ENCODE data around the gene SLC38A9. TPM values are rescaled to one million over a fixed set of nuclear protein-coding genes. Genes with fewer than 3 reads are reported as not detected.

SLC38A9 gene
- total RNA-seq, 2 experiments from 2014 or later = 25.6 to 27.6 TPM

DNA sequence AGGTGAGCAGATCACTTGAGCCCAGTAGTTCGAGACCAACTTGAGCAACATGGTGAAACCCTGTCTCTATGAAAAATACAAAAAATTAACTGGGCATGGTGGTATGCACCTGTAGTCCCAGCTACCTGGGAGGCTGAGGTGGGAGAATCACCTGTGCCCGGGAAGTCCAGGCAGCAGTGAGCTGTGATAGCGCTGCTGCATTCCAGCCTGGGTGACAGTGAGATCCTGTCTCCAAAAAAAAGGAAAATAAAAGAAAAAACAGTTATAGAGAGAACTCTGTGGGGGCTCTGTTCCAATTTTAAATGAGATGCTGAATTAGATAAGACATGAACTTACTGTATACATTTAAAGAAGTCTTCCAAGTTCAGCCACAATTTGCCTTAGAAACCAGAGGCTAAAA is 44.2 kb downstream of the SLC38A9 start:
- H3K27me3 Mint-ChIP-seq = no peaks in the 10 kb centered on the region
- no peak for ATAC-seq (ENCODE audit: low read depth)
- POLR2A ChIA-PET = no interaction called here

DNA sequence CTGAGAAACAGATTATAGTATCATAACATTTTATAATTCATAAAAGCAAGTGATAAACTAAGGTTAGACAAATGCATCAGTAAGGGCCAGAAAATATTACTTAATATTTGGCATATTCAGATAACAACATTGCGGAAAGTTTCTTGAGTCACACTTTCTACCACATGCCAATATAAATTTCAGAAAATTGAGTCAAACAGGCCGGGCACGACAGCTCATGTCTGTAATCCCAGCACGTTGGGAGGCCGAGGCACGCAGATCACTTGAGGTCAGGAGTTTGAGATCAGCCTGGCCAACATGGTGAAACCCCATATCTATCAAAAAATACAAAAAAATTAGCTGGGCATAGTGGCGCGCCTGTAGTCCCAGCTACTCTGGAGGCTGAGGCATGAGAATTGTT is 47.1 kb downstream of the SLC38A9 start:
- Mint-ChIP-seq H3K27ac (no peak overlapping the region), H3K4me1 (peaks cover 5% of the 10 kb centered on the region), H3K4me3 (no peak overlapping the region), H3K9me3 (no peaks in the 10 kb centered on the region), H3K27me3 (no peaks in the 10 kb centered on the region), H3K36me3 (peaks cover 13% of the 10 kb centered on the region)
- no peak for ATAC-seq (ENCODE audit: low read depth)
- DNase-seq = no peak
- POLR2A ChIA-PET = interaction anchor here (0.6 kb wide), 1 partner anchor 74 kb away, joined by 3 read pairs; no protein-coding TSS in a partner anchor

More for the DNA sequence above, 44.2 kb downstream of the SLC38A9 start:
- H3K4me1 Mint-ChIP-seq = no peaks in the 10 kb centered on the region
- H3K4me3 Mint-ChIP-seq = no peak overlapping the region
- peaks cover 18% of the 10 kb centered on the region for H3K36me3 Mint-ChIP-seq
- H3K9me3 Mint-ChIP-seq = peaks cover 4% of the 10 kb centered on the region
- DNase-seq = no peak
- no peak overlapping the region for H3K27ac Mint-ChIP-seq

DNA sequence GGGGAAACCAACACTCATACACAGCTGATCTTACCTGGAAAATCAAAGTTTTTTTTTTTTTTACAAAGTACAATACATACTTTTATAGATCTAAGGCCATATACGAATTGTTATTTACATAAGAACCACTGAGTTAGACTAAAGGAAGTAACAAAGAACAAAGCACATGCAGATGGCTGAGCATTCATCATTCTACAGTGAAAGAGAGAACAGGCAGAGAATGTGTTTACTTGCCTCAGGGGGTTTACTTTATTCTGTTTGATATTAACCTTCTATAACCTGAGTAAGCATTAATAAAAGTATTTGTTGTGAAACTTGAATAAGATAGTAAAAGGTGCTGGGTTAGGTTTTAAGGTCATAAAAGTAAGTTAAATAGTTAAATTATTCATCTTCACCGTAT is 54.7 kb downstream of the SLC38A9 start:
- Mint-ChIP-seq H3K9me3 (no peaks in the 10 kb centered on the region), H3K27ac (no peak overlapping the region), H3K4me1 (peaks cover 5% of the 10 kb centered on the region), H3K36me3 (peaks cover 10% of the 10 kb centered on the region), H3K4me3 (no peak overlapping the region), H3K27me3 (no peaks in the 10 kb centered on the region)
- ATAC-seq (ENCODE audit: low read depth) = no peak
- POLR2A ChIA-PET = no interaction called here
- no peak for DNase-seq

DNA sequence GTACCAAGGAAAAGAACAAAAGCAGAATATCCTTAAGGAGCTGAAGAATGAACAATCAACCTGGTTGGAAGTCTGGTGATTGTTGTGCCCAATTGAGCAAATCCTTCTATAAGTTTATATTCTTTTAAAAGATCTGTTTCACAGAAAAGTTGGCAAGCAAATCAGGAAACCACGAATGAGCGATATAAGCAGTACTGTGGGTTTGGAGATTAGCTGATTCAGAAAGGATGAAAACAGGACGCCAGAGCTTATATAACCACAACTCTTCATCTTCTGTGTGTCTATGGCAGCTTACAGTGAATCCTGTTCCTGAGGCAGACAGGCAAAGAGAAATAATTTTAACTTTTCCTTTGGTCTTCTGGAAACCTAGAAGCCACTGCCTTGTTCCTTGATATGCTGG is 61.7 kb downstream of the SLC38A9 start:
- H3K4me3 Mint-ChIP-seq = peak overlapping the region; percentile 51
- peaks cover 43% of the 10 kb centered on the region for H3K36me3 Mint-ChIP-seq
- H3K27me3 Mint-ChIP-seq = no peaks in the 10 kb centered on the region
- H3K27ac Mint-ChIP-seq = peak overlapping the region; percentile 75
- no peak for DNase-seq
- peak; percentile 95 for ATAC-seq (ENCODE audit: low read depth)
- no peaks in the 10 kb centered on the region for H3K9me3 Mint-ChIP-seq
- peaks cover 21% of the 10 kb centered on the region for H3K4me1 Mint-ChIP-seq
- POLR2A ChIA-PET = interaction anchor here (0.5 kb wide), 1 partner anchor 258 kb away, joined by 4 read pairs; no protein-coding TSS in a partner anchor

DNA sequence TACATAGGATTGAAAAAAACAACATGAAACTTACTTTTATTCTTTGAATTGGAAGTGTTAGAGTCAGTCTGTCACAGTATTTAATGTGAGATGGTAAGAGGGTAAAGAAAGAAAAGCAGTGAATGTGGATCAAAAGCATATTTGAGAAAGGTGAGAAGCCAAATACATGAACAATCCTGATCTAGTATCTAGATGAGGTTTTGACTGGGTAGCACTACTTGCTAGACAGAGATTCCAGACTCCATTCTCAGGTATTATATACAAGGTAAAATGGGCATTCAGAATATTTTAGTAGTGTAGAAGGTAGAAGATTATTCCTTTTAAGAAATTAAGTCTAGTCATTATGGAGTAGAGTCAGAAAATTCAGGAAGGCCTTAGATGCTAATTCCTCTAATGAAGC is 62.2 kb downstream of the SLC38A9 start:
- DNase-seq (no peak), ATAC-seq (ENCODE audit: low read depth) (peak; percentile 13)
- POLR2A ChIA-PET = no interaction called here
- Mint-ChIP-seq H3K36me3 (peaks cover 47% of the 10 kb centered on the region), H3K4me1 (peaks cover 21% of the 10 kb centered on the region), H3K27me3 (no peaks in the 10 kb centered on the region), H3K4me3 (peak overlapping the region; percentile 51), H3K27ac (peak overlapping the region; percentile 75), H3K9me3 (no peaks in the 10 kb centered on the region)

DNA sequence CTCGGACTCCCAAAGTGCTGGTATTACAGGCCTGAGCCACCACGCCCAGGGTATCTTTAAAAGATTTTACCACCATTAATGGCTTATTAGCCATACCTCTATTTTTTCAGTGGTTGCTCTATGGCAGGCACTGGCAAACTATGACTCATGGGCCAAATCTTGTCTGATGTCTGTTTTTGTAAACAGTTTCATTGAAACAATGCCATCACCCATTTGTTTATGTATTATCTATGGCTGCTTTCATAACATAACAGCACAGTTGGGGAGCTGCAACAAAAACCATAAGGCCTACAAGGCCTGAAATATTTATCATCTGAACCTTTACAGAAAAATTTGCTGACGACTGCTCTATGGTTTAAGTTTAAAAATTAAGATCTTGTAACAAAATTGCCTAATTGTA is 66.8 kb downstream of the SLC38A9 start:
- H3K27ac Mint-ChIP-seq = no peak overlapping the region
- no peak for ATAC-seq (ENCODE audit: low read depth)
- peaks cover 50% of the 10 kb centered on the region for H3K36me3 Mint-ChIP-seq
- POLR2A ChIA-PET = no interaction called here
- peaks cover 11% of the 10 kb centered on the region for H3K4me1 Mint-ChIP-seq
- DNase-seq = no peak
- H3K9me3 Mint-ChIP-seq = no peaks in the 10 kb centered on the region
- H3K4me3 Mint-ChIP-seq = no peak overlapping the region
- H3K27me3 Mint-ChIP-seq = no peaks in the 10 kb centered on the region

DNA sequence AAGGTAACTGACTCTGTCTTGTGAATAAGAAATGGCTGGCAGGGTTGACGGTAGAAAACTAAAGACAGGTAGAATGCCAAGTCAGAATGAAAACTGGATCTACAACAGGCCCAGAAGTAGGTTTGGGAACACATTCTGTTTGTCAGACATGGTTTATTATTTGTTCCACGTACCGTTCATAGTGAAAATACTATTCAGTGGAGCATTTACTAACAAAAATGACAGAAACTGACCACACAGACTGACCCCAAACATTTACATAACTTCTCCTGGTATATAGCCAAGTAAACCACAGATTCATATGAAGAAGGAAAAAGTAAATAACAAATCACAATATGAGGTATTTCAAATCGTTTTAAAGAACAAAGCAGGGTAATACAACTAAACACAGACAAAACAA is 73.7 kb downstream of the SLC38A9 start:
- H3K27ac Mint-ChIP-seq = no peak overlapping the region
- H3K36me3 Mint-ChIP-seq = peaks cover 28% of the 10 kb centered on the region
- no peaks in the 10 kb centered on the region for H3K9me3 Mint-ChIP-seq
- no peaks in the 10 kb centered on the region for H3K27me3 Mint-ChIP-seq
- no peak overlapping the region for H3K4me3 Mint-ChIP-seq
- POLR2A ChIA-PET = no interaction called here
- DNase-seq (no peak), ATAC-seq (ENCODE audit: low read depth) (no peak)
- H3K4me1 Mint-ChIP-seq = peaks cover 10% of the 10 kb centered on the region

DNA sequence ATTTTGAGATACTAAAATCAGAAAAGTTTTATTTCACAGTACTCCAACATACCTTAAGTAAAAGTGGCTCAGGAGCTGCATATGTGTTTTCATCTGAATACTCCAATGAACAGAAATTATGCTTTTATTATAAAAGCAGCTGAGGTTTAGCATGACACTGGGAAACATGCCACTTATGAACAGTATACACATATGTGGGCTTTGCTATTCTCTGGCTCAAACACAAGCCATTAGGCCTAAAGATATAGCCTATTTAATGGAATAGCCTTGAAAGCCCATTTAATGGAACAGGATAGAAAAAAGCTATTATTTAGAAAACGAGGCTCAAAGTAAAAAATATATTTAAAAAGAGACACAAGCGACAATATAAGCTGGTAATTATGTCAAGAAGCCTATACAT is 74.1 kb downstream of the SLC38A9 start:
- ATAC-seq (ENCODE audit: low read depth) = no peak
- POLR2A ChIA-PET = no interaction called here
- H3K27me3 Mint-ChIP-seq = no peaks in the 10 kb centered on the region
- no peak overlapping the region for H3K4me3 Mint-ChIP-seq
- peaks cover 11% of the 10 kb centered on the region for H3K4me1 Mint-ChIP-seq
- no peaks in the 10 kb centered on the region for H3K9me3 Mint-ChIP-seq
- DNase-seq = no peak
- H3K27ac Mint-ChIP-seq = no peak overlapping the region
- peaks cover 27% of the 10 kb centered on the region for H3K36me3 Mint-ChIP-seq

DNA sequence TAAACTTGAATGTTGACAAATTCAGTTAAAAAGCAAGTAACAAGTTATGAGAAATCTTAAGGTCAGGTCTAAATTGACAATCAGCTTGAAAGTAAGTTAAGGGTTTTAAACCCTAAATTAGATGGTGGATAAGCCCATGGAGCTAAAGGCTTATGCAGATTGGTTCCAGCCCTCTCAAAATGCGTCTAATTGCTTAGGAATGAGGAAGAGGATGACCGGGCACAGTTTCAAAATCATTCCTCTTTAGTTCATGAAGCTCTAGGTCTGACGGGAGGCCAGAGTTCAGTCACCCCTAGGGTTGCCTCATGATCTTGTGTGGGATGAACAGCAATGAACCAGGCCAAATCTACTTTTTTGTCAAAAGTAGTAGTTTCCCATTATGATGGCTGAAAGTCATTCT is 75.4 kb downstream of the SLC38A9 start:
- POLR2A ChIA-PET = no interaction called here
- DNase-seq (no peak), ATAC-seq (ENCODE audit: low read depth) (no peak)
- no peaks in the 10 kb centered on the region for H3K9me3 Mint-ChIP-seq
- H3K27ac Mint-ChIP-seq = no peak overlapping the region
- H3K27me3 Mint-ChIP-seq = no peaks in the 10 kb centered on the region
- H3K4me3 Mint-ChIP-seq = no peak overlapping the region
- H3K4me1 Mint-ChIP-seq = peaks cover 11% of the 10 kb centered on the region
- H3K36me3 Mint-ChIP-seq = peaks cover 25% of the 10 kb centered on the region

DNA sequence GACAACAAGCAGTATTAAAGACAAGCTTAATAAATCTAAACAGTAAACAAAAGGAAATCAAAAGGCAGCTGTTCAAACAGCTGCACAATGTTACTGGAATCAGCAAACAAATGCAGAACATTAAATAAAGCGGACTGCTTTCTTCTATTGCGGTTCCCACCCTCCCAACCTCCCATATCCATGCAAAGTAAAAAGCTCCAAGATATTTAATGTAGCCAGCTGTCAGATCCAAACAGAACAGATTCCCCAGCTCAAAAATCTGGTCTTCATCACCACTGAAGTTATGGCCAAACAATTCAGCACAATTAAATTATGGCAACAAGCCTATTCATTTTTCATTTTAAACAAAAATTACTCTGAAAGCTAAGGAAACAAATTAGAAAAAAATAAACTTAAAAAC is 75.9 kb downstream of the SLC38A9 start:
- peaks cover 22% of the 10 kb centered on the region for H3K36me3 Mint-ChIP-seq

DNA sequence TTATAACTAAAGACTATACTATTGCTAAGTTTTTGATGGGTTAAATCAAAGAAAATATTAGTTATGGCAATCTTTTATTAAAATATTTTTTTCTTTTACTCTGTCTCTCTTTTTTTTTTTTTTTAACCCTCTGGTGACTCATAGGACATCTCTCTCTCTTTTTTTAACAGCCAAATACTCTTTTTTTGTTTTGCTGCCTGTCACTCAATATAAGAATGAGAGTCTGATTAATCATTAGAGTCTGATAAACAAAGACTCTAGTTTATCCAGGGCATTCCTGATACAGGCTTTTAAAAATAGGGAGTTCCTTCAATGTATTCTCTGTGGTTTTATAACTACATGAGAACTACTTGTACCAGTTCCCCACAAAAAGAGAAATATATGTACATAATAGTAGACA is 77.3 kb downstream of the SLC38A9 start:
- no peak overlapping the region for H3K4me3 Mint-ChIP-seq

More for the DNA sequence above, 75.9 kb downstream of the SLC38A9 start:
- Mint-ChIP-seq H3K9me3 (no peaks in the 10 kb centered on the region), H3K27ac (no peak overlapping the region), H3K27me3 (no peaks in the 10 kb centered on the region), H3K4me3 (no peak overlapping the region), H3K4me1 (peaks cover 11% of the 10 kb centered on the region)
- no peak for ATAC-seq (ENCODE audit: low read depth)
- DNase-seq = no peak
- POLR2A ChIA-PET = no interaction called here

DNA sequence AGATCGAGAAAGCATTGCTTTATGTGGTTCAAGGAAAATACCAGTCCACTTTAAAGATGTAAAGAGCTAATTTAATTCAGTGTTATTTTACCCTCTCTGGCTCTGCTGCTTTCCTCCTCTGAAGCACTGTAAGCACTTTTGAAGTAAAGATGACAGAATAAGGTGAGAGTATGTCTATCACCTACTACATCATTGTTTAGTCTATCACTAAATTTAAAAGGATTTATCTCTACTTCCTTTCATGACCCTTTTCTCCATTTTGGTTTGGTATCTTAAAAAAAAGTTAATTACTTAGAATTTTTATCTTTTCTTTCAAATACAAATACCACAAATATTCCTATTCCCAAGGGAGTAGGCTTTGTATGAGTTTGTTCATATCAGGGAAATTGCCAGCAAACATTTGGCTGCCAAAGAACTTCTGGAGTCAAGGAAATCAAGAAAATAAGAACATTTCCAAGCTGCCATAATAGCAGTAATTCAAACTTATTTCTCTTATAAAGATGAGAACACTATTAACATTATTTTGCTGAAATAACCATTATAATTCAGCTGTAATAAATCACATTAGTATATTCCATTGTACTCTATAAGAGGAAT is 77.8 kb downstream of the SLC38A9 start:
- peak; percentile 45 for ATAC-seq (ENCODE audit: low read depth)
- peak overlapping the region; percentile 84 for H3K27ac Mint-ChIP-seq

More for the DNA sequence above, 77.3 kb downstream of the SLC38A9 start:
- no peak for ATAC-seq (ENCODE audit: low read depth)
- Mint-ChIP-seq H3K9me3 (no peaks in the 10 kb centered on the region), H3K27me3 (no peaks in the 10 kb centered on the region), H3K27ac (peak overlapping the region; percentile 39), H3K4me1 (peaks cover 11% of the 10 kb centered on the region), H3K36me3 (peaks cover 22% of the 10 kb centered on the region)
- no peak for DNase-seq
- POLR2A ChIA-PET = no interaction called here

DNA sequence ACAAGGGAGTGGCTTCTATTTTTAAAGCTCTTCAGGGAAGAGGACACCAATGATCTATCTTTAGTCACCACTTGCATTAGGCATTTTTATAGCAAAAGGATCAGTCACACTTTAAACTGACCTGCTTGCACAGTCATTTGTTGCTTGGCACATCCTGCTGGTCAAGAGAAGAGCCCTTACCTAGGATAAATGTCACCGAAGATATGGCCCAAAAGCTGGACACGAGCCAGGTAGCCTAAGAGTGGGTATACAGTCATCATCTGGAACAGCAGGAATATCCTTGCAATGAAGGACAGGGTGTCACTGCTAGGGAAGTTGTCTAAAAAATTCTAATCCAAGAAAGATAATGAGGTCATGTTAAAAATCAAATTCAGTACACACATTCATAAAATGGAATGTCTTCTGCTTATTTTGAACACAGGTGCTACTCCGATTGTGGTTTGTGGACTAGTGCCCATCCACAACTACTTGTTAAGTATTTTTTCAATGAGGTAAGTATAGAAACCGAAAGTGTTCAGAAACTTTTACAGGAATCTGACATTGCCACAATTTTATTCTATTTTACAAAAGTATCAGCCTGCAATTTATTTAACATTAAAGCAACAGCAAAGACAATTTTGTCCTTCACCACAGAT is 78.4 kb downstream of the SLC38A9 start:
- DNase-seq (no peak), ATAC-seq (ENCODE audit: low read depth) (peak; percentile 58)
- H3K9me3 Mint-ChIP-seq = no peaks in the 10 kb centered on the region
- H3K4me1 Mint-ChIP-seq = peaks cover 11% of the 10 kb centered on the region
- H3K36me3 Mint-ChIP-seq = peaks cover 23% of the 10 kb centered on the region
- POLR2A ChIA-PET = no interaction called here
- peak overlapping the region; percentile 84 for H3K27ac Mint-ChIP-seq
- peak overlapping the region; percentile 61 for H3K4me3 Mint-ChIP-seq
- H3K27me3 Mint-ChIP-seq = no peaks in the 10 kb centered on the region

More for the DNA sequence above, 77.8 kb downstream of the SLC38A9 start:
- Mint-ChIP-seq H3K36me3 (peaks cover 24% of the 10 kb centered on the region), H3K4me1 (peaks cover 11% of the 10 kb centered on the region), H3K27me3 (no peaks in the 10 kb centered on the region), H3K9me3 (no peaks in the 10 kb centered on the region), H3K4me3 (peak overlapping the region; percentile 61)
- POLR2A ChIA-PET = no interaction called here
- DNase-seq = no peak

DNA sequence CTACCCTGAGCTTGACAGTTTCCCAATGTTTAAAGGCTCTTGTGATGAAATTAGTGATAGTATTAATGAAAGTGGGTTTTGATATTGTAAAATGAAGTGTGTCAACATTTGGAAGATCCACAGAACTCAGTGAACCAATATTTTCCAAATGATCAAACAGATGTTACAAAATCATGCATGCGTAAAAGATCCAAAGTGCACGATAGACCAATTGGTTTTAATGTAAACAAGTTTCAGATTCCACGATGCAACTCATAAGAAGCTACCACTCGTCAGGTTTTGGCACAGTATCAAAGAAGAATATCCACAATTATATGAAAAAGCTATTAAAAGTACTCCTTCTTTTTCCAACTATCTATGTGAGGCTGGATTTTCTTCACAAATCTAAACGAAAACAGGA is 82.3 kb downstream of the SLC38A9 start:
- no peak overlapping the region for H3K27ac Mint-ChIP-seq
- H3K4me1 Mint-ChIP-seq = peaks cover 29% of the 10 kb centered on the region
- ATAC-seq (ENCODE audit: low read depth) = no peak
- H3K27me3 Mint-ChIP-seq = no peaks in the 10 kb centered on the region
- DNase-seq = no peak
- H3K9me3 Mint-ChIP-seq = no peaks in the 10 kb centered on the region
- peaks cover 22% of the 10 kb centered on the region for H3K36me3 Mint-ChIP-seq
- POLR2A ChIA-PET = no interaction called here
- H3K4me3 Mint-ChIP-seq = no peak overlapping the region
